ENCODE measurements around the gene PRL. TPM values are rescaled to one million over a fixed set of nuclear protein-coding genes. Genes with fewer than 3 reads are reported as not detected.

Gene PRL
- 0.76 TPM for polyA plus RNA-seq (ENCODE audit: insufficient read length)

GRCh38 chr6:22296936-22297335 is at the start of gene PRL:
Gene PRL (minus strand): TSS chr6:22297036. CDS start chr6:22296982, 54 bp downstream.
- no peak for DNase-seq (ENCODE audit: low read depth)

- DNase-seq (ENCODE audit: low read depth) = no peak
These were observed 47.0 kb upstream of the PRL start for GRCh38 chr6:22343864-22344263.

GRCh38 chr6:22334778-22335177 is 37.9 kb upstream of the PRL start:
- no peak for DNase-seq (ENCODE audit: low read depth)

GRCh38 chr6:22333802-22334201 is 37.0 kb upstream of the PRL start:
- no peak for DNase-seq (ENCODE audit: low read depth)

- DNase-seq (ENCODE audit: low read depth) = no peak
These were observed 35.9 kb upstream of the PRL start for GRCh38 chr6:22332711-22333110.

- no peak for DNase-seq (ENCODE audit: low read depth)
These were observed 35.4 kb upstream of the PRL start for GRCh38 chr6:22332216-22332615.

- DNase-seq (ENCODE audit: low read depth) = no peak
These were observed 34.1 kb upstream of the PRL start for GRCh38 chr6:22330941-22331340.

- DNase-seq (ENCODE audit: low read depth) = no peak
These were observed 31.6 kb upstream of the PRL start for GRCh38 chr6:22328474-22328873.

- no peak for DNase-seq (ENCODE audit: low read depth)
These were observed 31.0 kb upstream of the PRL start for GRCh38 chr6:22327881-22328280.

- DNase-seq (ENCODE audit: low read depth) = no peak
These were observed 29.7 kb upstream of the PRL start for GRCh38 chr6:22326500-22326899.

- no peak for DNase-seq (ENCODE audit: low read depth)
These were observed 28.6 kb upstream of the PRL start for GRCh38 chr6:22325481-22325880.

- no peak for DNase-seq (ENCODE audit: low read depth)
These were observed 27.0 kb upstream of the PRL start for GRCh38 chr6:22323848-22324247.

- no peak for DNase-seq (ENCODE audit: low read depth)
These were observed 25.5 kb upstream of the PRL start for GRCh38 chr6:22322103-22323030.

- no peak for DNase-seq (ENCODE audit: low read depth)
These were observed 23.9 kb upstream of the PRL start for GRCh38 chr6:22320750-22321149.

- no peak for DNase-seq (ENCODE audit: low read depth)
These were observed 21.6 kb upstream of the PRL start for GRCh38 chr6:22318404-22318803.

- DNase-seq (ENCODE audit: low read depth) = no peak
These were observed 17.0 kb upstream of the PRL start for GRCh38 chr6:22313796-22314195.

- DNase-seq (ENCODE audit: low read depth) = no peak
These were observed 12.1 kb upstream of the PRL start for GRCh38 chr6:22308939-22309338.

GRCh38 chr6:22306741-22307466 is 10.1 kb upstream of the PRL start:
- DNase-seq (ENCODE audit: low read depth) = no peak

- DNase-seq (ENCODE audit: low read depth) = no peak
These were observed 6.0 kb upstream of the PRL start for GRCh38 chr6:22302838-22303237.

GRCh38 chr6:22300273-22300998 is 3.6 kb upstream of the PRL start:
- no peak for DNase-seq (ENCODE audit: low read depth)

GRCh38 chr6:22298475-22298890 is 1.6 kb upstream of the PRL start:
- DNase-seq (ENCODE audit: low read depth) = no peak

- no peak for DNase-seq (ENCODE audit: low read depth)
These were observed 769 bp downstream of the PRL start for GRCh38 chr6:22296067-22296466.

Data from forelimb muscle (tissue), 1 donor.